NCI-H1694 (cell line): ENCODE data around the gene SPAAR.
"Not testable (repeated sequence)": the region's sequence is repeated elsewhere in the genome, so short reads cannot be mapped to it uniquely, and the experiment has no call there.

Experiments
- DNase-seq: peaks from one replicate; lab custom pipeline; 2025; lab: John Stamatoyannopoulos, UW

Gene SPAAR

DNA sequence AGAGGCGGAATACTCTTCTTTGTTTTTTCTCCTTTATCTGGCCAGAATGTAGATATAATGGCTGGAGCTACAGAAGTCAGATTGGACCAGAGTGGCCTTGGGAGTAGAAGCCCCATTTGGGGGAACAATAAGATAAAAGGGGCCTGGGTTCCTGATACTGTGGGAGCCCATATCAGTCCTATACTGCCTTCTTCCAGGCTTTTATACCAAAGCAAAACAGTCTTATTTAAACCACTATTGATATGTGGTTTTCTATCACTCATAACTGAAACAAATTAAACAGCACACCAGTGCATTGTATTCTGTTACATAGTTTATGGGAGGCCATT lies 14.3 kb downstream of the SPAAR start:
- no peak for DNase-seq

- no peak for DNase-seq
These were observed 14.9 kb downstream of the SPAAR start for GRCh38 chr9:35923927-35924763.

DNA sequence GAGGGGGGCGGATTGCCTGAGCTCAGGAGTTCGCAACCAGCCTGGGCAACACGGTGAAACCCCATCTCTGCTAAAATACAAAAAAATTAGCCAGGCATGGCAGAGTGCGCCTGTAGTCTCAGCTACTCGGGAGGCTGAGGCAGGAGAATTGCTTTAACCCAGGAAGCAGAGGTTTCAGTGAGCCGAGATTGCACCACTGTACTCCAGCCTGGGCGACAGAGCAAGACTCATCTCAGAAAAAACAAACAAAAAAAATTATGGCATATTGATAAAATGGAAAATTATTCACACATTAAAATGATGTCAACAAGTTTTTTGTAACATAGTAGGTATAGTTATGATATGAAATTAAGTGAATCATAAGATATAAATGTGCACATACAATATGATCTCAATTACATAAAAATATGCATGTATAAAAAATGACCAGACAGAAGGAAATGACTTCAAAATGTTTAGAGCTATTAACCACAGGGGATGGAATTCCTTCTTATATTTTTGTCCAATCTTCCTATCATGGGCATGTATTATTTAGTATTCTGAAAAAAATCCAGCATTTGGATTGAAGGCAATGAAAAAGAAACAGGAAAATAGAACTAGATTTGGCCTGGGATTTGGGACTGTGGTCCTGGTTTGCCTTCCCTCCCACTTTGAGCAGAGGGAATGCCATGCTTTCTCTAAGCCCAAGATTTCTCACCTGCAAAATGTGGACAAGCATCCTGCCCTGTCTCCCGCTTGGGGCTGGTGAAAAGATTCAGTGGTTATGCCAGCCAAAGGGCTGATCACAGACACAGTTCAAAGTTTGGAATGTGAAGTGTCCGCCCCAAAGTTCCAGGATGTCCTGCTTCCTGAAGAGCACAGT lies 19.5 kb downstream of the SPAAR start:
- no peak for DNase-seq

- DNase-seq = no peak
These were observed 20.1 kb downstream of the SPAAR start for GRCh38 chr9:35929453-35929718.

DNA sequence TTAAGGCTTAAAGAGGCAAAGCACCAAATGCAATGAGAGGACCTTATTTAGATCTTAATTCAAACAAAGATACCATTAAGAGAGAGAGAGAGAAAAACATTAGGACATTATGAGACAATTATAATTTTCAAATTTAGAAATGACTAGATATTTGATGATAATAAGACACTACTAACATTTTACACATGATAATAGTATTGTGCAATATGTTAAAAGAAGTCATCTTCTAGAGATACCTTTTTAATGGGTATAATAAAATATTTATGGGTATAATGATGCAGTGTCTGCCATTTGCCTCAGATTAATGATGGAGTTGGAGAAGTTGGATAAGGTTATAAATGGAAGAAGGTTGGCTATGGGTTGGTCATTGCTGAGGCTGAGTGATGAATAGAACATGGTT lies 21.2 kb downstream of the SPAAR start:
- no peak for DNase-seq

DNA sequence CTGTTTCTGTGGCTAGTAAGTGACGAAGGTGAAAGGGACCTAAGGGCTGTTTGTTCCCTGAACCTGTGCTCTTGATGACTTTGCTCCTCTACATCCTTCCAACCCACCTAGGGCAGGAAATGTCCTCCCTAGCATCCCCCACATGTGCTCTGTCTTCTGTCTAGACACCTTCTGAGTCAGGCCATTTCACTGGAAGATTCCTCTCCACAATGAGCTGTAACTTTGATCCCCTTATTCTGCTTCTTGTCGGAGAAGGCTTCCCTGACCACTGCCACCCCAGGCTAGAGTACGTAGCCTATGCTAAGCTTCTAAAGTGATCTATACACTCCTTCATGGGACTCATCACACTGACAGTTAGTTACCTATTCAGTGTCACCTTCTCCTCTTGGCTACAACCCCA lies 21.7 kb downstream of the SPAAR start:
- DNase-seq = no peak

GRCh38 chr9:35932735-35933134 lies 23.4 kb downstream of the SPAAR start:
- no peak for DNase-seq

DNA sequence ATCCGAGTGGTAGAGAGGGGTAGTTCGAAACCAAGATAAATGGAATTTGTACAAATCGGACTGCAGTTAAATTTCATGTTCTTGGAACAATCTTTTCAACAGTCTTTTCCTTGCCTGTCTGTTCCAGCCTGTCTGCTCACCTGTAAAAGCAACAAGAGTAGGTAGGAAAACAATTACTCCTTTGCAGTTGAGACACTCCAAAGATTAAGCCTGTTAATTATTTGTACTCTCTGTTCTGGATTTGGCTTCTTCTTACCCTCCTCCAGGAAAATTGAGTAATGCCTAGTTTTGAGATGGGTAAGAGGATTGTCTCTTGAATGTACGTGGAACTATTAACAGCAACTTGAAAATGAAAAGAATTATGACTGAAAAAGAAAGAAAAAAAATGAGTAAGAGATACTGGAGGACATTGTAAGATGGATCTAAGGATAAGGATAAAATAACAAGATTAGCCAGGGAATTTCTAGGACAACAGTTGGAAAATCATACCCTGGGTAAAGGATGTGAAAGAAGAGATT lies 24.3 kb downstream of the SPAAR start:
- no peak for DNase-seq

DNA sequence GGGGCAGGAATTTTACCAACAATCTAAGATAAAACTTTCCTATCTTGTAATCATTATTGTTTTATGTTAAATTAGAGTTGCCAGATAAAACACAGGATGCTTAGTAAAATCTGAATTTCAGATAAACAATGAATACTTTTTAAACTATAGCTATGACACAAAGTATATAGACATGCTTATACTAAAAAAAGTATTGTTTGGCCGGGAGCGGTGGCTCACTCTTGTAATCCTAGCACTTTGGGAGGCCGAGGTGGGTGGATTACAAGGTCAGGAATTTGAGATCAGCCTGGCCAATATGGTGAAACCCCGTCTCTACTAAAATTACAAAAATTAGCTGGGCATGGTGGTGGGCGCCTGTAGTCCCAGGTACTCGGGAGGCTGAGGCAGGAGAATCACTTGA lies 24.8 kb downstream of the SPAAR start:
- not testable (repeated sequence) for DNase-seq

- DNase-seq = no peak
These were observed 26.0 kb downstream of the SPAAR start for GRCh38 chr9:35935261-35935660.

- DNase-seq = no peak
These were observed 26.6 kb downstream of the SPAAR start for GRCh38 chr9:35935755-35936509.

- no peak for DNase-seq
These were observed 27.9 kb downstream of the SPAAR start for GRCh38 chr9:35937227-35937626.

DNA sequence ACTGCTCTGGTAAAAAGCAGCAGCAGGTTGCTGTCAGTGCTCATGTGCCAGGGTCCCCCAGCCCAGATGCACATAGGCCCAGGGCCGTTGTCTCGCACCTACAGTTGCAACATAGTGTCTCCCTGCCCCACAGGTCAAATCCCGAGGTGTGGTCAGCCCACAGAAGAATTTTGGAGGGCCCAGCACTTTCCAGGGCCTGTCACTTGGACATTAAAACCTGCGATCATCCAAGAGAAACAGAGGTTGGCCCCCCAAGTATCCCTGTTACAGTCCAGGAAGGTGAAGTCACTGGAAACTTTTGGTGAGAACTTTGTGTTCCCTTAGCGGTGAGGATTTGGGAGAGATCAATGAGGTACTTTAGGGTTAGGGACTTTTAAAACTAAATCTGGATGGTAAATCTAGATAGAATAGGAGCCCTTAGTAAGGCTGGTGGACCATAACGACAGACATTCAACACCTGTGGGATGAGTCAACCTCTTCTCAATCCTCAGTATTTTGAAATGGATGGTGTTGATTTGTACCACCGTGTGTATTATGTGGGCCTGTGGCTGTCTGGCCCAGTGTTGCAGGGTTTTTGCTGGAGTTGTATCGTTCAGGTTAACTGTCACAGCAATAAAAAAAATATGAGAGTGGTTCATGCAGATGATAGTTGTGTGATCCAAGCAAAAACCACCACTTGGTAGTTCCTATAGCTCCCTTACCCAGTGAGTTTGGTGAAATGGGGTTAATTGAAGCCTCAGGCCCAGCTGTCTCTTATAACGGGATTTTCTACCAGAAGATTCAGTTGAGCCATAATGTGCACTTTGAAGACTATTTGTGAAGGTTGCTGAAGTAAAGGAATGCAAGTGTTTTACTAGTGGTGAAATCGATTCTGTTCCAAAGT lies 29.4 kb downstream of the SPAAR start:
- DNase-seq = no peak

GRCh38 chr9:35939679-35940250 lies 30.5 kb downstream of the SPAAR start:
- DNase-seq = no peak

- no peak for DNase-seq
These were observed 31.4 kb downstream of the SPAAR start for GRCh38 chr9:35940458-35941407.

- DNase-seq = no peak
These were observed 33.0 kb downstream of the SPAAR start for GRCh38 chr9:35942286-35942685.

DNA sequence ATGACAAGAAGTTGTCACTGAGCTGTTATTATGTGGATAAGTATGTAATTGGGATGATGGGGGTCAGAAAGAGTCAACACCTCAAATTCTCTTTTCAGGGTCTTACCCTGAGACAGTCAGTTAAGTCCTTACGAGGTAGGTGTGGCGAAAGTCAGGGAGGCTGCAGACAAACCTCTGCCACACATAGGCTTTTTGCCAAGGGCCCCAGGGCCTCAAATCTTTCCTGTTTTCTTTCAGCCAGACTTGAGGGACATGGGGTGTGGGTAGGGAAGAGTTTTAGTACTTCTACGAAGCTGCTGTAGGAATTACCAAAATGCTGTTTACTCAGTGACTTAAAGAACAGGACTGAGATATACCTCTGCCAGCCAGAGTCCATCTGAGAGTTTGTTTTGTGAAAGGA lies 34.9 kb downstream of the SPAAR start:
- DNase-seq = no peak

GRCh38 chr9:35944841-35945240 lies 35.6 kb downstream of the SPAAR start:
- DNase-seq = no peak

DNA sequence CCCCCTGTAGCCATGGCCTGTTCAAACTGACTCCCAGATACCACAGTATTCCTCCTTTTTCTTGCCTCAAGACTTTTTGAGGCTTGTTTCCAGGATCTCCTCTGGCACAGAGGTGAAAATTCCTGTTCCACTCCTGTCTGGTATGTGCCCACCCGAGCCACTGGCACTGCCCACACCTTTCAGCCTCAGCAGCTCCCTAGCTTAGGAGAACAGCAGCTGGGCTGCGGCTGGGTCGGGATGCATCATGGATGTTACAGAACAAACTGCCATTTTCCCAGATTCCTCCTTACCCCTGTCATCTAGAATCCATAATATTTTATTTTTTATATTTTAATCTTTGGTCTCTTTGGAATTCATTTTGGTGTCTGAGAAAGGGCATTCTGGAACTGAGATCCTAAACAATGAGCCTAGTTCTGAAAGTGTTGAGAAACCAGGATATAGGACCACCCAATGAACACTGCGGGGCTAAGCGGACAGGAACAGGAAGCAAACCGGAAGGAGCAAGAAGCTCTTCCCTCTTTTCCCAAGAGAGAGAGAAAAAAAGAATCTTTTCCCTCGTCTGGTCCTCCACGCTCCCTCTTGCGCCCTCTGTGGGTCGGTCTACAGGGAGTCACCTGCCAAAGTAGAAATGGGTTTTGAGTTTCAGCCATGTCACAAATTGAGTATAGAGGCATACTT lies 36.2 kb downstream of the SPAAR start:
- DNase-seq = peak; percentile 91

- DNase-seq = no peak
These were observed 39.2 kb downstream of the SPAAR start for GRCh38 chr9:35948451-35948850.
